GM19438 (cell line): ENCODE measurements around the gene IFNG-AS1.

ENCODE experiments used
- ATAC-seq: cut with Tn5 transposase; IDR thresholded peaks from one replicate; pipeline ENCODE4 v1.9.1; 2021; ENCODE audit warnings: low read depth; ENCODE audit not compliant: unreplicated experiment

Gene IFNG-AS1

GRCh38 chr12:67989184-67989920, at the start of gene IFNG-AS1:
Gene IFNG-AS1, plus strand, starts transcription at chr12:67989447.
- ATAC-seq = peak; percentile 45

- ATAC-seq = no peak
Measured at GRCh38 chr12:67939611-67940010, 49.6 kb upstream of the IFNG-AS1 start.

GRCh38 chr12:67940780-67941243, 48.4 kb upstream of the IFNG-AS1 start:
- no peak for ATAC-seq

GRCh38 chr12:67942724-67943123, 46.5 kb upstream of the IFNG-AS1 start:
- ATAC-seq = no peak

GRCh38 chr12:67943141-67943892, 45.9 kb upstream of the IFNG-AS1 start:
- ATAC-seq = no peak

GRCh38 chr12:67944093-67944492, 45.2 kb upstream of the IFNG-AS1 start:
- ATAC-seq = no peak

- no peak for ATAC-seq
Measured at GRCh38 chr12:67952787-67953186, 36.5 kb upstream of the IFNG-AS1 start.

GRCh38 chr12:67957383-67957782, 31.9 kb upstream of the IFNG-AS1 start:
- ATAC-seq = no peak

- ATAC-seq = no peak
Measured at GRCh38 chr12:67958187-67958586, 31.1 kb upstream of the IFNG-AS1 start.

GRCh38 chr12:67964456-67964855, 24.8 kb upstream of the IFNG-AS1 start:
- no peak for ATAC-seq

GRCh38 chr12:67966560-67966959, 22.7 kb upstream of the IFNG-AS1 start:
- no peak for ATAC-seq

- no peak for ATAC-seq
Measured at GRCh38 chr12:67968321-67968720, 20.9 kb upstream of the IFNG-AS1 start.

- ATAC-seq = no peak
Measured at GRCh38 chr12:67968725-67969124, 20.5 kb upstream of the IFNG-AS1 start.

- ATAC-seq = no peak
Measured at GRCh38 chr12:67969134-67969802, 20.0 kb upstream of the IFNG-AS1 start.

- ATAC-seq = no peak
Measured at GRCh38 chr12:67977668-67978067, 11.6 kb upstream of the IFNG-AS1 start.

GRCh38 chr12:67980391-67980790, 8.9 kb upstream of the IFNG-AS1 start:
- ATAC-seq = no peak

- ATAC-seq = no peak
Measured at GRCh38 chr12:67981287-67982162, 7.7 kb upstream of the IFNG-AS1 start.

- no peak for ATAC-seq
Measured at GRCh38 chr12:67982164-67982563, 7.1 kb upstream of the IFNG-AS1 start.

GRCh38 chr12:67986632-67987031, 2.6 kb upstream of the IFNG-AS1 start:
- ATAC-seq = no peak

- ATAC-seq = peak; percentile 79
Measured at GRCh38 chr12:67988601-67989021, 636 bp upstream of the IFNG-AS1 start.
